GM12864 (cell line): ENCODE results near the gene ZIC5.
"Not testable (repeated sequence)": the region's sequence is repeated elsewhere in the genome, so short reads cannot be mapped to it uniquely, and the experiment has no call there.

ENCODE experiments used
- DNase-seq: peaks from one replicate; pipeline ENCODE4 v3.0.0-alpha.2; 2011; ENCODE audit warnings: low read depth
- H3K4me3 ChIP-seq: 2 replicates; pipeline ENCODE4 v1.5.1; 2011; ENCODE audit warnings: mild to moderate bottlenecking, low read depth, low read length, control low read depth
- CTCF ChIP-seq: IDR thresholded peaks from 2 replicates; pipeline ENCODE4 v1.5.1; 2011; ENCODE audit warnings: low read depth, mild to moderate bottlenecking, moderate library complexity, low read length, control low read depth, inconsistent platforms; ENCODE audit errors: missing control alignments

ZIC5 gene

GRCh38 chr13:99956473-99957349 is 14.9 kb downstream of the ZIC5 start:
- no peak overlapping the region for H3K4me3 ChIP-seq
- no peak for TF ChIP-seq CTCF
- DNase-seq: no peak

- no peak for DNase-seq
- H3K4me3 ChIP-seq: no peak overlapping the region
- no peak for TF ChIP-seq CTCF
Measured at GRCh38 chr13:99955747-99956472, 15.7 kb downstream of the ZIC5 start.

- no peak for TF ChIP-seq CTCF
- no peak for DNase-seq
- H3K4me3 ChIP-seq: no peak overlapping the region
Measured at GRCh38 chr13:99955107-99955746, 16.3 kb downstream of the ZIC5 start.

- TF ChIP-seq CTCF: no peak
- H3K4me3 ChIP-seq: no peak overlapping the region
Measured at GRCh38 chr13:99953138-99953755, 18.3 kb downstream of the ZIC5 start.

GRCh38 chr13:99951666-99952065 is 19.9 kb downstream of the ZIC5 start:
- not testable (repeated sequence) for DNase-seq, H3K4me3 ChIP-seq

More at GRCh38 chr13:99953138-99953755, 18.3 kb downstream of the ZIC5 start:
- no peak for DNase-seq

GRCh38 chr13:99949679-99950413 is 21.7 kb downstream of the ZIC5 start:
- DNase-seq: no peak
- H3K4me3 ChIP-seq: no peak overlapping the region
- no peak for TF ChIP-seq CTCF
